Mesenchymal stem cell (in vitro differentiated cells and primary cell): ENCODE measurements around the gene FAM168A.

ENCODE experiments used
- DNase-seq: peaks from one replicate; pipeline ENCODE4 v3.0.0-alpha.2; 2013
- H2AFZ ChIP-seq: one replicate; pipeline ENCODE4 v1.6.1; 2013; ENCODE audit warnings: low read depth, mild to moderate bottlenecking, control low read depth, inconsistent platforms, low read length, moderate library complexity
- H2AK5ac ChIP-seq: 2 replicates; pipeline ENCODE4 v1.6.1; 2013; ENCODE audit warnings: low read length, moderate library complexity, mild to moderate bottlenecking, inconsistent platforms; ENCODE audit not compliant: severe bottlenecking
- H2BK120ac ChIP-seq: one replicate; pipeline ENCODE4 v1.6.1; 2013; ENCODE audit warnings: low read depth, mild to moderate bottlenecking, inconsistent platforms, low read length, moderate library complexity
- H2BK12ac ChIP-seq, 2 experiments: one replicate each; pipeline ENCODE4 v1.6.1; 2013; ENCODE audit warnings: inconsistent platforms in 2 of 2, low read length in 2 of 2, mild to moderate bottlenecking in 2 of 2, moderate library complexity in 2 of 2, control low read depth in 1 of 2
- H2BK15ac ChIP-seq: one replicate; pipeline ENCODE4 v1.6.1; 2013; ENCODE audit warnings: mild to moderate bottlenecking, low read depth, inconsistent platforms; ENCODE audit not compliant: poor library complexity, severe bottlenecking
- H2BK5ac ChIP-seq: 2 replicates; pipeline ENCODE4 v1.6.1; 2013; ENCODE audit warnings: low read depth, mild to moderate bottlenecking, low read length, control low read depth, inconsistent platforms; ENCODE audit not compliant: poor library complexity, severe bottlenecking
- H3K14ac ChIP-seq, 2 experiments: one replicate each; pipeline ENCODE4 v1.6.1; 2013; ENCODE audit warnings: inconsistent platforms in 2 of 2, low read length in 2 of 2, control low read depth in 1 of 2, mild to moderate bottlenecking in 1 of 2, moderate library complexity in 1 of 2
- H3K18ac ChIP-seq, 2 experiments: one replicate each; pipeline ENCODE4 v1.6.1; 2013; ENCODE audit warnings: inconsistent platforms in 2 of 2, low read length in 2 of 2, control low read depth in 1 of 2, low read depth in 1 of 2, mild to moderate bottlenecking in 1 of 2
- H3K23ac ChIP-seq, 2 experiments: one replicate each; pipeline ENCODE4 v1.6.1; 2013; ENCODE audit warnings: inconsistent platforms in 2 of 2, low read length in 2 of 2, mild to moderate bottlenecking in 2 of 2, moderate library complexity in 2 of 2, control low read depth in 1 of 2
- H3K27ac ChIP-seq: 2 replicates; pipeline ENCODE4 v1.5.1; 2013; ENCODE audit warnings: mild to moderate bottlenecking, moderate library complexity, low read length, control low read depth, inconsistent platforms; ENCODE audit not compliant: poor library complexity, severe bottlenecking
- H3K27me3 ChIP-seq, 2 experiments: 2 replicates each; pipeline versions ENCODE4 v1.6.1 to v1.7.0; 2013; ENCODE audit warnings: low read length in 2 of 2, mild to moderate bottlenecking in 2 of 2, moderate library complexity in 2 of 2, control low read depth in 1 of 2, inconsistent platforms in 1 of 2; ENCODE audit not compliant: control insufficient read depth in 1 of 2, insufficient read depth in 1 of 2
- H3K36me3 ChIP-seq, 2 experiments: 2 replicates each; pipeline versions ENCODE4 v1.6.1 to v1.7.0; 2013; ENCODE audit warnings: low read length in 2 of 2, control low read depth in 1 of 2, inconsistent platforms in 1 of 2, low read depth in 1 of 2, mild to moderate bottlenecking in 1 of 2; ENCODE audit not compliant: insufficient read depth in 2 of 2, control insufficient read depth in 1 of 2
- H3K4ac ChIP-seq, 2 experiments: one replicate each; pipeline ENCODE4 v1.6.1; 2013; ENCODE audit warnings: inconsistent platforms in 2 of 2, low read length in 2 of 2, mild to moderate bottlenecking in 2 of 2, moderate library complexity in 2 of 2, control low read depth in 1 of 2, low read depth in 1 of 2
- H3K4me1 ChIP-seq: 2 replicates; pipeline ENCODE4 v1.6.1; 2013; ENCODE audit warnings: low read depth, low read length, control low read depth; ENCODE audit not compliant: control insufficient read depth, insufficient read depth
- H3K4me2 ChIP-seq: 2 replicates; pipeline ENCODE4 v1.6.1; 2013; ENCODE audit warnings: low read length, mild to moderate bottlenecking, inconsistent platforms; ENCODE audit not compliant: poor library complexity, severe bottlenecking
- H3K4me3 ChIP-seq, 2 experiments: 2 replicates each; pipeline versions ENCODE4 v1.5.1 to v1.7.0; 2013; ENCODE audit warnings: low read length in 2 of 2, mild to moderate bottlenecking in 2 of 2, control low read depth in 1 of 2, low read depth in 1 of 2; ENCODE audit not compliant: insufficient read depth in 1 of 2
- H3K79me1 ChIP-seq: replicated peaks from 2 replicates; pipeline ENCODE4 v1.6.1; 2013; ENCODE audit warnings: mild to moderate bottlenecking, control low read depth, low read length, inconsistent platforms; ENCODE audit not compliant: poor library complexity, severe bottlenecking
- H3K9ac ChIP-seq: 2 replicates; pipeline ENCODE4 v1.7.0; 2013; ENCODE audit warnings: mild to moderate bottlenecking, low read length, moderate library complexity
- H3K9me3 ChIP-seq: 2 replicates; pipeline ENCODE4 v1.7.0; 2013; ENCODE audit warnings: mild to moderate bottlenecking, low read length; ENCODE audit not compliant: control insufficient read depth
- H4K8ac ChIP-seq: one replicate; pipeline ENCODE4 v1.6.1; 2013; ENCODE audit warnings: inconsistent platforms, mild to moderate bottlenecking, low read length, moderate library complexity
- H4K91ac ChIP-seq: one replicate; pipeline ENCODE4 v1.6.1; 2013; ENCODE audit warnings: mild to moderate bottlenecking, low read length, inconsistent platforms
- WGBS: methylation state at CpG from one replicate; pipeline ENCODE4 v1.1.7; 2013; ENCODE audit warnings: mixed read lengths; 5-methylcytosine and 5-hydroxymethylcytosine counted together

FAM168A gene

DNA sequence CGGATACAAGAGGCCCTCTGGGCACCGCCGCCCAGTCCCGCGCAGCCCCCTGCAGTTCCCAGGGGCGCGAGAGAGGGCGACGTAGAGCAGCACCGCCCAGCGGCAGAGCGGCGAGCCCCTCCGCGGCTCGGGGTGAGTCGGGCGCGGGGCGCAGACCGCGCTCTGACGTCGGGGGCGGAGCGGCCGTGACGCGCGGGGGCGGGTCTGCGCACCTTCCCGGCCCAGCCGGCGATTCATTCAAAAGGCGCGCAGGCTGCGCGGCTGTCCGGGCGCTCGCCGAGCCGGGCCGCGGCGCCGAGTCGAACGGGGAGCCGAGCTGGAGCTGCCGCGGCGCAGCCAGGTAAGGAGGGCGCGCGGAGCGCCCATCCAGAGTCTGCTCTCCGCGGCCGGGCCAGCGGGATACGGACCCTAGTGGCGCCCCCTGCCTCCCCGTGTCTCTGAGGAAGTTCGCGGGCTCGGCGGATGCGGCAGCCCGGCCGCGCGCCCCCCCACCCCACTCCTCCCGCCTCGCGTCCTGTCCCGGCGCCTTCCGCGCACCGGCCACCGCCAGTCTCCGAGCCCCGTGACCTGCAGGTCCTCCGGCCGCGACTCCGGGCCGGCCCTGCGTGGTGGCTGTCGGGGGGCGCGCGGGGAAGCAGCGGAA, 221.6 kb downstream of the FAM168A start, which contains the start of gene RELT:
Gene RELT (plus strand): TSS at position 240 of the 643 bp plus-strand sequence. CDS start 12,738 bp downstream, outside the sequence.
- peak within 1 kb of the TSS; percentile 92 for H4K91ac ChIP-seq
- peaks cover 0 to 2% of the 10 kb centered on the region in 2 experiments for H3K36me3 ChIP-seq
- peak within 1 kb of the TSS; percentile 95 to 97 for H3K18ac ChIP-seq
- H3K9ac ChIP-seq = peak within 1 kb of the TSS; percentile 95
- no peak within 1 kb of the TSS for H3K27ac ChIP-seq
- H3K79me1 ChIP-seq = peaks cover 27% of the 10 kb centered on the region
- peak within 1 kb of the TSS; percentile 89 for H4K8ac ChIP-seq
- no peaks in the 10 kb centered on the region for H3K27me3 ChIP-seq
- H3K4me2 ChIP-seq = peak within 1 kb of the TSS; percentile 92
- H2AK5ac ChIP-seq = peak within 1 kb of the TSS; percentile 74
- H2BK120ac ChIP-seq = peak within 1 kb of the TSS; percentile 54
- peak within 1 kb of the TSS in 1 of 2 experiments; percentile 98 for H3K23ac ChIP-seq
- H2BK5ac ChIP-seq = no peak within 1 kb of the TSS
- peak within 1 kb of the TSS in 1 of 2 experiments; percentile 98 for H3K14ac ChIP-seq
- no peaks in the 10 kb centered on the region for H3K9me3 ChIP-seq
- peaks cover 24% of the 10 kb centered on the region for H3K4me1 ChIP-seq
- peak within 1 kb of the TSS; percentile 80 to 94 for H3K4ac ChIP-seq
- H2BK15ac ChIP-seq = peak within 1 kb of the TSS; percentile 70
- H2AFZ ChIP-seq = peak within 1 kb of the TSS; percentile 66
- WGBS = under 1% methylated on average over 72 of the region's 96 CpGs
- DNase-seq = peak; percentile 89
- H2BK12ac ChIP-seq = peak within 1 kb of the TSS in 1 of 2 experiments; percentile 81
- H3K4me3 ChIP-seq = peak within 1 kb of the TSS; percentile 83 to 94

DNA sequence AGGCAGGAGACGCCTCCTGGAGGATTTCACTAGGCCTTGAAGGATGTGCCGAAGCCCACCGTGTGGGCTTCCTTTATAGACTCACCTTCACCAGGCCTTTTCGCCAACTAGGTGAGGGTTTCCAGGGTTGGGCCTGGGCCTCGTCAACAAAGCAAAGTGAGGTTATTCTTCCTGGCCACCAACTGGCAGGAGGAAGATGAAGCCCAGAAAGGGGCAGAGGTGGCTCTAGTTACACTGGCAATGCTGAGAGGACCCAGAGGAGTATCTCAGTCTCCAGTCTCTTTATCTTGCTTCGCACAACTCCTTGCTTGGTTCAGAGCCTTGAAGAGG, 222.1 kb downstream of the FAM168A start:
- Histone ChIP-seq H2BK5ac (no peak overlapping the region), H3K9me3 (no peaks in the 10 kb centered on the region), H3K4me3 (no peak overlapping the region), H3K14ac (no peak overlapping the region), H3K36me3 (no peaks in the 10 kb centered on the region), H2BK120ac (peak overlapping the region; percentile 54), H3K23ac (no peak overlapping the region), H3K9ac (peak overlapping the region; percentile 77), H4K91ac (peak overlapping the region; percentile 5), H4K8ac (peak overlapping the region; percentile 85), H2AFZ (peak overlapping the region; percentile 16), H3K4me1 (peaks cover 23% of the 10 kb centered on the region), H2AK5ac (peak overlapping the region; percentile 74), H2BK12ac (peak overlapping the region in 1 of 2 experiments; percentile 67), H3K27ac (no peak overlapping the region), H3K18ac (peak overlapping the region; percentile 68 to 82), H3K27me3 (no peaks in the 10 kb centered on the region), H3K4me2 (no peak overlapping the region), H3K4ac (peak overlapping the region; percentile 54 to 64), H2BK15ac (peak overlapping the region; percentile 44), H3K79me1 (peaks cover 23% of the 10 kb centered on the region)
- 85% methylated on average over 6 of the region's 6 CpGs for WGBS
- DNase-seq = no peak

DNA sequence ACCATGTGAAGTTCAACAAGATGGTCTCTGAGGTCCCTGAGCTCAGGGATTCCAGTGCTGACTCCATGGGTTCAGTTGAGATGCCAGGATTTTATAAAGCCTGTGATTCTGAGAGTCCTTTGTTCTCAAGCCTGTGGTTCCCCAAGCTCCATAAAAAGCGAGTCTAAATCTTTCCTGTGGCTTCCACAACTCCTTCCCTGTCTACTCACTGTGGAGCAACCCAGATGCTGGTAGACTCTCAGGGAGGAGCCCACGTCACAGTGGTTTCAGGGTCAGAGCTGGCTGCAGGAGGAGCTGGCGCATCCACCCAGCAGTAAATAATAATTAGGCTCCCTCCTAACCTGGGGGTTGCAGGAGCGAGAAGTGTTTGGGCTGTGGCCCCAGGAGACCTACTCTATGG, 223.8 kb downstream of the FAM168A start:
- H3K4me1 ChIP-seq = peaks cover 20% of the 10 kb centered on the region
- H2BK15ac ChIP-seq = no peak overlapping the region
- no peak overlapping the region for H3K4ac ChIP-seq
- no peak overlapping the region for H4K8ac ChIP-seq
- H2BK12ac ChIP-seq = no peak overlapping the region
- no peak overlapping the region for H2AK5ac ChIP-seq
- H3K27me3 ChIP-seq = no peaks in the 10 kb centered on the region
- no peak overlapping the region for H3K4me3 ChIP-seq
- no peak overlapping the region for H3K4me2 ChIP-seq
- no peak overlapping the region for H3K23ac ChIP-seq
- H3K79me1 ChIP-seq = peaks cover 15% of the 10 kb centered on the region
- WGBS = 92% methylated on average over 4 of the region's 4 CpGs
- H2BK120ac ChIP-seq = no peak overlapping the region
- H4K91ac ChIP-seq = no peak overlapping the region
- H2AFZ ChIP-seq = no peak overlapping the region
- no peak overlapping the region for H3K18ac ChIP-seq
- H3K14ac ChIP-seq = no peak overlapping the region
- peaks cover 3 to 6% of the 10 kb centered on the region in 2 experiments for H3K36me3 ChIP-seq
- no peak overlapping the region for H3K27ac ChIP-seq
- DNase-seq = peak; percentile 50
- H3K9ac ChIP-seq = no peak overlapping the region
- H3K9me3 ChIP-seq = no peaks in the 10 kb centered on the region
- no peak overlapping the region for H2BK5ac ChIP-seq

DNA sequence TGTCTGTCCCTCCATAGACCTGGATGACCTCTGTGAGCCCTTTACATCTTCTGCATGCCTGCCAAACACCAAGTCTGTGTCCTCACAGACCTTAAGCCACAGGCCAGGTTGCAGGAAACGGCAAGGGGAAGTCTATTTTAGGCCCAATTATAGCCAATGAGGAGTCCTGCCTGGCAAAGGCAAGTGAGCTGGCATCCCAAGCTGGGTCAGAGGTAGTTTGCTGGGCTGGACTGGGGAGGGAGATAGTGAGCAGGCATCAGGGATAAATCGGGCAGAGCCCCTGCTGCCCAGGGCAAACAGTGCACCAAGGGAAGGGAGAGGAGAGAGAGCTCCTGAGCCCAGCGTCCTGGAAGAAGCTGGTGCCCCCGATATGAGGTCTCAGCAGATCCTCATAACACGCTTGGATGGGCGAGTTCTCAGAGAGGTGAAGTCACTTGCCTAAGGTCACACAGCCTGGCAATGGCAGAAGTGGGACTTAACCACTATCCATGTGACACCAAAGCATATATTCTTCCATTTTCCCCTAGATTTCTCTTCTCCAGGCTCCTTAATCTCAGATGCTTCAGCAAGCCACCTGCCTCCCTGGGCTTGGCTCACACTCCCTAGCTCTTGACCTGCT, 225.4 kb downstream of the FAM168A start:
- no peak overlapping the region for H3K14ac ChIP-seq
- peaks cover 21% of the 10 kb centered on the region for H3K4me1 ChIP-seq
- peaks cover 6% of the 10 kb centered on the region for H3K79me1 ChIP-seq
- 66% methylated on average over 6 of the region's 6 CpGs for WGBS
- H2BK120ac ChIP-seq = no peak overlapping the region
- H3K36me3 ChIP-seq = peaks cover 19 to 23% of the 10 kb centered on the region in 2 experiments
- H2AFZ ChIP-seq = no peak overlapping the region
- DNase-seq = peak; percentile 40
- H3K23ac ChIP-seq = no peak overlapping the region
- H2BK5ac ChIP-seq = no peak overlapping the region
- no peak overlapping the region for H4K8ac ChIP-seq
- no peak overlapping the region for H3K4me2 ChIP-seq
- no peak overlapping the region for H3K4ac ChIP-seq
- H2BK12ac ChIP-seq = no peak overlapping the region
- no peak overlapping the region for H3K27ac ChIP-seq
- H3K9me3 ChIP-seq = no peaks in the 10 kb centered on the region
- H2BK15ac ChIP-seq = no peak overlapping the region
- H4K91ac ChIP-seq = no peak overlapping the region
- H3K18ac ChIP-seq = no peak overlapping the region
- H2AK5ac ChIP-seq = no peak overlapping the region
- no peak overlapping the region for H3K4me3 ChIP-seq
- no peak overlapping the region for H3K9ac ChIP-seq
- no peaks in the 10 kb centered on the region for H3K27me3 ChIP-seq
